Cardiac septum (tissue), 1 donor: ENCODE measurements around the gene SDK2. TPM values are rescaled to one million over a fixed set of nuclear protein-coding genes. Genes with fewer than 3 reads are reported as not detected.

Experiments
- DNase-seq: peaks from one replicate; pipeline ENCODE4 v3.0.0-alpha.2; 2020; ENCODE audit warnings: low spot score
- intact Hi-C: fragments of 100-400 bp; cut with DNase I; formaldehyde crosslinking; loops from one replicate; pipeline ENCODE4 v1.14.0; 2022
- total RNA-seq: library from RNA; stranded (reverse); fragmentation: NEBNext Ultra II Directional; extraction: Animal tissue kit (Norgen Biotek cat#: 25700); gene quantifications from one replicate; pipeline ENCODE4 v1.2.1, GENCODE V29; 2021
- donor health status: DM: no; HTN: no; CAD: no.

The SDK2 gene
- total RNA-seq, 1 donor from 2014 or later: 3.0 TPM

- intact Hi-C loops: no loop called here
- DNase-seq: no peak
These were observed 115.6 kb downstream of the SDK2 start for GRCh38 chr17:73528679-73529078.

GRCh38 chr17:73526952-73527351, 117.3 kb downstream of the SDK2 start:
- intact Hi-C loops: no loop called here
- no peak for DNase-seq

GRCh38 chr17:73524941-73525679, 119.1 kb downstream of the SDK2 start:
- intact Hi-C loops: no loop called here
- DNase-seq: no peak

GRCh38 chr17:73522696-73523095, 121.5 kb downstream of the SDK2 start:
- intact Hi-C loops: no loop called here
- no peak for DNase-seq

GRCh38 chr17:73522107-73522506, 122.1 kb downstream of the SDK2 start:
- no peak for DNase-seq
- intact Hi-C loops: no loop called here

GRCh38 chr17:73521376-73521775, 122.9 kb downstream of the SDK2 start:
- intact Hi-C loops: no loop called here

GRCh38 chr17:73520369-73520761, 123.9 kb downstream of the SDK2 start:
- DNase-seq: no peak
- intact Hi-C loops: no loop called here

More at GRCh38 chr17:73521376-73521775, 122.9 kb downstream of the SDK2 start:
- no peak for DNase-seq

GRCh38 chr17:73519714-73520368, 124.4 kb downstream of the SDK2 start:
- DNase-seq: no peak
- intact Hi-C loops: no loop called here

GRCh38 chr17:73519011-73519410, 125.2 kb downstream of the SDK2 start:
- intact Hi-C loops: no loop called here

GRCh38 chr17:73516431-73516830, 127.8 kb downstream of the SDK2 start:
- DNase-seq: no peak
- intact Hi-C loops: no loop called here

More at GRCh38 chr17:73519011-73519410, 125.2 kb downstream of the SDK2 start:
- no peak for DNase-seq

GRCh38 chr17:73514146-73514863, 129.9 kb downstream of the SDK2 start:
- DNase-seq: no peak
- intact Hi-C loops: no loop called here

GRCh38 chr17:73513426-73513825, 130.8 kb downstream of the SDK2 start:
- DNase-seq: no peak

GRCh38 chr17:73511719-73512115, 132.5 kb downstream of the SDK2 start:
- no peak for DNase-seq
- intact Hi-C loops: no loop called here

More at GRCh38 chr17:73513426-73513825, 130.8 kb downstream of the SDK2 start:
- intact Hi-C loops: no loop called here

GRCh38 chr17:73510981-73511718, 133.1 kb downstream of the SDK2 start:
- DNase-seq: no peak
- intact Hi-C loops: no loop called here

- DNase-seq: no peak
- intact Hi-C loops: no loop called here
These were observed 135.2 kb downstream of the SDK2 start for GRCh38 chr17:73508931-73509605.

GRCh38 chr17:73508057-73508930, 136.0 kb downstream of the SDK2 start:
- DNase-seq: no peak
- intact Hi-C loops: no loop called here

- DNase-seq: no peak
- intact Hi-C loops: no loop called here
These were observed 137.5 kb downstream of the SDK2 start for GRCh38 chr17:73506470-73507435.
